Endothelial cell of umbilical vein (primary cell): ENCODE results near the gene AAGAB.

Experiments
- CTCF ChIP-seq, 2 donors: IDR thresholded peaks; 1 replicate in 1 of 2; 2 replicates in 1 of 2; pipeline ENCODE4 v1.5.1; 2011; ENCODE audit warnings: low read length in 2 of 2, mild to moderate bottlenecking in 2 of 2, moderate library complexity in 2 of 2, control low read depth in 1 of 2, inconsistent platforms in 1 of 2, low read depth in 1 of 2; ENCODE audit not compliant: insufficient read depth in 1 of 2; ENCODE audit errors: extremely low read depth in 1 of 2
- EZH2 ChIP-seq: IDR thresholded peaks from 2 replicates; pipeline ENCODE4 v1.6.1; 2012; ENCODE audit warnings: borderline replicate concordance, low read depth, mild to moderate bottlenecking, moderate library complexity, low read length, inconsistent platforms; ENCODE audit not compliant: severe bottlenecking

GRCh38 chr15:67296684-67297083 is 42.2 kb upstream of the AAGAB start:
- TF ChIP-seq CTCF (IDR thresholded peaks at IDR 0.05; ENCODE audit: extremely low read depth in 1 of 2, insufficient read depth in 1 of 2, low read depth in 1 of 2, low read length in 2 of 2) (no peak), EZH2 (no peak)
